Measurements from ENCODE around the gene KRTAP1-5.
A peak's percentile ranks its signal among the peaks of the same experiment; 100 is the strongest.
"Not testable (repeated sequence)": the region's sequence is repeated elsewhere in the genome, so short reads cannot be mapped to it uniquely, and the experiment has no call there.

KRTAP1-5 gene

GRCh38 chr17:41046735-41047465 lies 19.9 kb upstream of the KRTAP1-5 start, which contains the start of gene KRTAP2-1:
KRTAP2-1 (minus strand) TSS chr17:41047316; CDS start chr17:41047267, 49 bp downstream.
- DNase-seq, result not testable (repeated sequence)

- DNase-seq, result no peak
These were observed 15.9 kb upstream of the KRTAP1-5 start for GRCh38 chr17:41042953-41043352.

GRCh38 chr17:41040783-41041571 lies 14.0 kb upstream of the KRTAP1-5 start, which contains the start of gene KRTAP1-1:
KRTAP1-1 (minus strand) TSS chr17:41041450; CDS start chr17:41041397, 53 bp downstream.
- DNase-seq, result peak in 2 of 3 experiments; percentile 53 to 78

- DNase-seq, result no peak
These were observed 10.9 kb upstream of the KRTAP1-5 start for GRCh38 chr17:41037853-41038350.

GRCh38 chr17:41034346-41034935 lies 7.4 kb upstream of the KRTAP1-5 start, which contains the start of gene KRTAP1-3:
KRTAP1-3 (minus strand) TSS chr17:41034874; CDS start chr17:41034821, 53 bp downstream.
- peak in 2 of 3 experiments; percentile 50 to 86 for DNase-seq

- peak in 1 of 3 experiments; percentile 25 for DNase-seq
These were observed 2.7 kb upstream of the KRTAP1-5 start, which contains the start of gene KRTAP1-4 for GRCh38 chr17:41029633-41030245. KRTAP1-4 (minus strand) TSS chr17:41030195; CDS start chr17:41030078, 117 bp downstream.

- no peak for DNase-seq
These were observed 2.3 kb downstream of the KRTAP1-5 start for GRCh38 chr17:41024697-41025096.

GRCh38 chr17:41020336-41020735 lies 6.7 kb downstream of the KRTAP1-5 start:
- DNase-seq, result peak in 1 of 3 experiments; percentile 19

GRCh38 chr17:41019415-41019814 lies 7.6 kb downstream of the KRTAP1-5 start:
- DNase-seq, result no peak

GRCh38 chr17:41018541-41018940 lies 8.5 kb downstream of the KRTAP1-5 start:
- no peak for DNase-seq

- no peak for DNase-seq
These were observed 10.3 kb downstream of the KRTAP1-5 start for GRCh38 chr17:41016578-41017215.

GRCh38 chr17:41015454-41015853 lies 11.6 kb downstream of the KRTAP1-5 start:
- no peak for DNase-seq

- peak in 1 of 3 experiments; percentile 36 for DNase-seq
These were observed 13.4 kb downstream of the KRTAP1-5 start for GRCh38 chr17:41013606-41014005.

GRCh38 chr17:41013181-41013580 lies 13.8 kb downstream of the KRTAP1-5 start:
- DNase-seq, result no peak

- peak in 1 of 3 experiments; percentile 32 for DNase-seq
These were observed 14.5 kb downstream of the KRTAP1-5 start for GRCh38 chr17:41012326-41013120.

GRCh38 chr17:41010441-41010840 lies 16.6 kb downstream of the KRTAP1-5 start:
- DNase-seq, result no peak

GRCh38 chr17:41009936-41010335 lies 17.1 kb downstream of the KRTAP1-5 start:
- no peak for DNase-seq

GRCh38 chr17:41009301-41009760 lies 17.7 kb downstream of the KRTAP1-5 start:
- peak in 2 of 3 experiments; percentile 38 to 77 for DNase-seq

GRCh38 chr17:41008811-41009210 lies 18.2 kb downstream of the KRTAP1-5 start, which contains the start of gene KRTAP3-1:
KRTAP3-1 (minus strand) TSS chr17:41009128; CDS start chr17:41009074, 54 bp downstream.
- DNase-seq, result peak in 2 of 3 experiments; percentile 22 to 66

GRCh38 chr17:41004397-41004796 lies 22.6 kb downstream of the KRTAP1-5 start:
- peak in 2 of 3 experiments; percentile 11 to 44 for DNase-seq

- peak in 1 of 3 experiments; percentile 44 for DNase-seq
These were observed 23.1 kb downstream of the KRTAP1-5 start for GRCh38 chr17:41003926-41004325.
